ENCODE measurements around the gene CSF3. TPM values are rescaled to one million over a fixed set of nuclear protein-coding genes. Genes with fewer than 3 reads are reported as not detected.

Gene CSF3
- total and polyA plus RNA-seq, 4 donors = not detected

GRCh38 chr17:40023590-40024292 lies 8.5 kb downstream of the CSF3 start (continued):
- TF ChIP-seq SP1 (IDR thresholded peaks at IDR 0.05) (no peak), RXRA (IDR thresholded peaks at IDR 0.05) (no peak)

GRCh38 chr17:40024901-40025300 lies 9.7 kb downstream of the CSF3 start:
- H3K27me3 ChIP-seq (ENCODE audit: control insufficient read depth in 4 of 4, insufficient read depth in 4 of 4, low read length in 3 of 4) = no peaks in the 10 kb centered on the region
- TF ChIP-seq HNF4G (IDR thresholded peaks at IDR 0.05) (no peak), RAD21 (IDR thresholded peaks at IDR 0.05) (no peak), ATF3 (IDR thresholded peaks at IDR 0.05) (no peak), SP1 (IDR thresholded peaks at IDR 0.05) (no peak), MAX (IDR thresholded peaks at IDR 0.05) (no peak), FOXA1 (IDR thresholded peaks at IDR 0.05) (no peak), ZBTB33 (IDR thresholded peaks at IDR 0.05) (no peak), YY1 (IDR thresholded peaks at IDR 0.05) (no peak), HNF4A (conservative IDR thresholded peaks at IDR 0.05) (no peak), TAF1 (conservative IDR thresholded peaks at IDR 0.05) (no peak), GABPA (IDR thresholded peaks at IDR 0.05 in 1 of 2, conservative IDR thresholded peaks at IDR 0.05 in 1 of 2) (no peak), EGR1 (IDR thresholded peaks at IDR 0.05; ENCODE audit: low read depth in 2 of 2) (no peak), CTCF (IDR thresholded peaks at IDR 0.05; ENCODE audit: low read depth, low read length, missing input control) (no peak), FOXA2 (IDR thresholded peaks at IDR 0.05) (no peak), NR2F2 (IDR thresholded peaks at IDR 0.05) (no peak), RXRA (IDR thresholded peaks at IDR 0.05) (no peak), JUND (IDR thresholded peaks at IDR 0.05) (no peak), REST (IDR thresholded peaks at IDR 0.05) (no peak)
- peaks cover 11 to 46% (median 21%) of the 10 kb centered on the region in 4 donors for H3K36me3 ChIP-seq (ENCODE audit: control insufficient read depth in 4 of 4, insufficient read depth in 3 of 4, low read depth in 1 of 4, low read length in 3 of 4)
- H3K9ac ChIP-seq (ENCODE audit: low read depth in 1 of 2, low read length in 2 of 2) = no peak overlapping the region
- DNase-seq (ENCODE audit: low spot score) = no peak
- H3K4me3 ChIP-seq (ENCODE audit: low read depth in 1 of 3, low read length in 3 of 3) = no peak overlapping the region
- peaks cover 2 to 15% (median 7%) of the 10 kb centered on the region in 4 donors for H3K4me1 ChIP-seq (ENCODE audit: control insufficient read depth in 4 of 4, insufficient read depth in 4 of 4, low read length in 3 of 4)
- no peaks in the 10 kb centered on the region for H3K9me3 ChIP-seq (ENCODE audit: control insufficient read depth in 4 of 4, low read length in 3 of 4)
- no peak overlapping the region for H3K27ac ChIP-seq (ENCODE audit: low read depth in 1 of 2, low read length in 2 of 2)
- 96% methylated on average over 8 of the region's 8 CpGs for WGBS

All from liver (tissue), 9 donors.